Endothelial cell (in vitro differentiated cells): ENCODE measurements around the gene JAK1. TPM values are rescaled to one million over a fixed set of nuclear protein-coding genes. Genes with fewer than 3 reads are reported as not detected.

Experiments used
- DNase-seq: peaks from one replicate; pipeline ENCODE4 v3.0.0; 2021; ENCODE audit warnings: low spot score
- H3K27ac Mint-ChIP-seq: one replicate; pipeline ENCODE4 v1.8.0; 2021; ENCODE audit warnings: mixed read lengths, inconsistent platforms; ENCODE audit not compliant: unreplicated experiment
- H3K27me3 Mint-ChIP-seq: one replicate; pipeline ENCODE4 v1.8.0; 2021; ENCODE audit warnings: mild to moderate bottlenecking, moderate library complexity, mixed read lengths, inconsistent platforms; ENCODE audit not compliant: unreplicated experiment
- H3K36me3 Mint-ChIP-seq: one replicate; pipeline ENCODE4 v1.8.0; 2021; ENCODE audit warnings: mild to moderate bottlenecking, low read depth, mixed read lengths, inconsistent platforms; ENCODE audit not compliant: unreplicated experiment
- H3K4me1 Mint-ChIP-seq: one replicate; pipeline ENCODE4 v1.8.0; 2021; ENCODE audit warnings: mild to moderate bottlenecking, mixed read lengths, inconsistent platforms; ENCODE audit not compliant: unreplicated experiment
- H3K4me3 Mint-ChIP-seq: one replicate; pipeline ENCODE4 v1.8.0; 2021; ENCODE audit warnings: mild to moderate bottlenecking, mixed read lengths, inconsistent platforms; ENCODE audit not compliant: unreplicated experiment
- H3K9me3 Mint-ChIP-seq: one replicate; pipeline ENCODE4 v1.8.0; 2021; ENCODE audit warnings: mixed read lengths, inconsistent platforms; ENCODE audit not compliant: unreplicated experiment
- total RNA-seq: library from RNA; stranded (reverse); fragmentation: NEBNext Ultra II Directional; extraction: Animal tissue kit (Norgen Biotek cat#: 25700); gene quantifications from one replicate; pipeline ENCODE4 v1.2.1, GENCODE V29; 2021; ENCODE audit not compliant: unreplicated experiment
- TF ChIP-seq, protein P1 (sequence below): fragments of 200-600 bp; sonication (generic); IDR thresholded peaks from one replicate; pipeline ENCODE4 v1.5.0; 2021; ENCODE audit warnings: antibody characterized with exemption; ENCODE audit not compliant: unreplicated experiment

JAK1 gene
- total RNA-seq, 1 donor from 2014 or later, result 202 TPM

DNA sequence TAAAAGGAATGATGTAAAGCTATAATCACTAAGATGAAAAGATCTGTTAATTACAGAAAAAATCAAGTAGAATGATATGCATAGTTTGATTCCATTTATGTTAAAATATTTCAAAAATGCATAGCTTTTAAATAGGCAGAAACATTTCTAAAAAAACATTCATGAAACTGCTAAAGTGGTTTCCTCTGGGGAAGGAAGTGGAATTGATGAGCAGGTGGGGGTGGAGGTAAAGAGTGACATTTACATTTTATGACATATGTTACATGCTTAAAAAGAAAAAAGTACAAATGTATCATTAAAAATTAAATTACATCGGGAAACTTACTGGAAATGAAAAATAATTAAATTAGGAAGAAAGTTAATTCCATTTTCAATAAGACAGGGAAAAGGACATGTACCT, 42.8 kb upstream of the JAK1 start:
- DNase-seq, result no peak
- H3K9me3 Mint-ChIP-seq, result no peaks in the 10 kb centered on the region
- no peaks in the 10 kb centered on the region for H3K36me3 Mint-ChIP-seq
- peaks cover 1% of the 10 kb centered on the region for H3K27me3 Mint-ChIP-seq
- H3K4me1 Mint-ChIP-seq, result peaks cover 12% of the 10 kb centered on the region
- TF ChIP-seq, protein P1, sequence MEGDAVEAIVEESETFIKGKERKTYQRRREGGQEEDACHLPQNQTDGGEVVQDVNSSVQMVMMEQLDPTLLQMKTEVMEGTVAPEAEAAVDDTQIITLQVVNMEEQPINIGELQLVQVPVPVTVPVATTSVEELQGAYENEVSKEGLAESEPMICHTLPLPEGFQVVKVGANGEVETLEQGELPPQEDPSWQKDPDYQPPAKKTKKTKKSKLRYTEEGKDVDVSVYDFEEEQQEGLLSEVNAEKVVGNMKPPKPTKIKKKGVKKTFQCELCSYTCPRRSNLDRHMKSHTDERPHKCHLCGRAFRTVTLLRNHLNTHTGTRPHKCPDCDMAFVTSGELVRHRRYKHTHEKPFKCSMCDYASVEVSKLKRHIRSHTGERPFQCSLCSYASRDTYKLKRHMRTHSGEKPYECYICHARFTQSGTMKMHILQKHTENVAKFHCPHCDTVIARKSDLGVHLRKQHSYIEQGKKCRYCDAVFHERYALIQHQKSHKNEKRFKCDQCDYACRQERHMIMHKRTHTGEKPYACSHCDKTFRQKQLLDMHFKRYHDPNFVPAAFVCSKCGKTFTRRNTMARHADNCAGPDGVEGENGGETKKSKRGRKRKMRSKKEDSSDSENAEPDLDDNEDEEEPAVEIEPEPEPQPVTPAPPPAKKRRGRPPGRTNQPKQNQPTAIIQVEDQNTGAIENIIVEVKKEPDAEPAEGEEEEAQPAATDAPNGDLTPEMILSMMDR, result no peak
- no peak overlapping the region for H3K27ac Mint-ChIP-seq
- H3K4me3 Mint-ChIP-seq, result no peak overlapping the region

DNA sequence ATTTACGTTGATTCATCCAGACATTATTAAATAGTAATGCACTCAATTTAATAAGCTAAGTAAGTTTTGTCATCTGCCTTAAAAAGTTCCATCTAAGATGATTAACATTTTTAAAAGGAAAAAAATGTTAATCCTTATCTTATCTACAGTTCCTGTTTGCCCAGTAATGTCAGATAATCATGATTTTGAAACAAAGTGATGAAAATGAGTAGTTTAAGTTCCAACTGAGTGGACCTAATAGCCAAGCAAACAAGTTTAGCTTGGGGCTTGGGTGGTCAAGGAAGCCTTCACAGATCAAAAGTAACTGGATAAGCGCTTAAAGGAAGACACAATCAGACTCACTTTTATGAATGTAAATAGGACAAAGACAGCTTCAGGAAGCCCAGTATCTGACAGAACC, 40.5 kb upstream of the JAK1 start:
- DNase-seq, result no peak
- TF ChIP-seq, protein P1, result no peak
- no peaks in the 10 kb centered on the region for H3K9me3 Mint-ChIP-seq
- no peak overlapping the region for H3K4me3 Mint-ChIP-seq
- H3K36me3 Mint-ChIP-seq, result no peaks in the 10 kb centered on the region
- H3K27me3 Mint-ChIP-seq, result peaks cover 8% of the 10 kb centered on the region
- peaks cover 12% of the 10 kb centered on the region for H3K4me1 Mint-ChIP-seq
- no peak overlapping the region for H3K27ac Mint-ChIP-seq

DNA sequence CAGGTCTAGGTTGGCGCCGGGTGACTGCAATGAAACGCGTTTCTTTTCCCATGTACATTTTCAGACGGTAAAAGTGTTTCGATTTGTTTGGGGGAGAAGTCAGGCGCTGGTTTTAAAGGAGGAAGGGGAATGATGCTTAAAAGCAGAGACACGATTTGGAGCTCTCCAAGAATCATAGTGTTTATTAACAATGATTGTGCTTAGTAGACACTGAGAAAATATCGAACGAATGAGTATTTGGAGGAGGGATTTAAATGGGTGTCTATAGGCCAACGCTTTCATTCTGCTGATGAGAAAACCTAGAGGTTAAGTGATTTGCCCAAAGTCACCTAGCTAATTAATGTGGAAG, 36.9 kb upstream of the JAK1 start:
- Mint-ChIP-seq H3K4me1 (peaks cover 8% of the 10 kb centered on the region), H3K9me3 (no peaks in the 10 kb centered on the region), H3K36me3 (peaks cover 8% of the 10 kb centered on the region), H3K27me3 (peaks cover 7% of the 10 kb centered on the region), H3K27ac (no peak overlapping the region), H3K4me3 (peak overlapping the region; percentile 82)
- DNase-seq, result no peak
- TF ChIP-seq, protein P1, result no peak

DNA sequence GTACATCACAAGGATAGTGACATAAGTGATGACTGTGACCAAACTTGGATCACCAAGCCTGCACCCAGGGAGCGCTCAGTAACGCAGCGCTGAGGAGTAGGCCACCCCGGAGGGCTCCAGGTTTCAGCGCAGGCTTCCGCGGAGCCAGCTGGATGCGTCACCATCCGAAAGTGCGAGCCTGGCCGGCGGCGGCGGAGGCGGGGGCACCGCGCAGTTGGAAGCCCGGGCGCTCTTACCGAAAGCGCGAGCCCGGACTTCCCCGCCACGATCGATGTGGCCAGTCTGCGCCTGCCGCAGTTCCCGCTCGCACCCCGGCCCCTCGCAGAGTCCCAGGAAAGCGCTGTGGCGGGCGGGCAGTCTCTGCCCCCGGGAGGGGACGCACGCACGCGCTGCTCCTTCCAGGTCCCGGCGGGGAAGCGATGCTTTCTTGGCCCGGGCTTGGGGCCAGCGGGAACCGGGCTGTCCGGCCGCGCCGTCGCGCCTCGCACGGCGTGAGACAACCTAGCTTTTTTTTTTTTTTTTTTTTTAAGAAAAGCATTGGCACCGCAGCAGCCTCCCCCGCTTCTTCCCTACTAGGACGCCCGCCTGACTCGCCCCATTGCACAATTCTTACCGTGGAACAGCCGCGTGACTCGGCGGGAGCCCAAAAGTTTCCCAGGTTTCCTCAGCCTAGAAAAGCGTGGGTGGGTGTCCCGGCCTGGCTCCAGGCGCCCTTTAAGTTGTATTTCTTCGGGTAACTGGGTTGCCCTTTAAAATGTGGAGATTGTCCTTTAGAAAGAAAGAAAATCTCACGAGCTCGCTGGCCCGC, 36.4 kb upstream of the JAK1 start:
- Mint-ChIP-seq H3K27ac (no peak overlapping the region), H3K9me3 (no peaks in the 10 kb centered on the region), H3K4me1 (peaks cover 8% of the 10 kb centered on the region), H3K4me3 (peak overlapping the region; percentile 82), H3K36me3 (peaks cover 11% of the 10 kb centered on the region), H3K27me3 (peaks cover 7% of the 10 kb centered on the region)
- TF ChIP-seq, protein P1, result no peak
- peak; percentile 63 for DNase-seq

DNA sequence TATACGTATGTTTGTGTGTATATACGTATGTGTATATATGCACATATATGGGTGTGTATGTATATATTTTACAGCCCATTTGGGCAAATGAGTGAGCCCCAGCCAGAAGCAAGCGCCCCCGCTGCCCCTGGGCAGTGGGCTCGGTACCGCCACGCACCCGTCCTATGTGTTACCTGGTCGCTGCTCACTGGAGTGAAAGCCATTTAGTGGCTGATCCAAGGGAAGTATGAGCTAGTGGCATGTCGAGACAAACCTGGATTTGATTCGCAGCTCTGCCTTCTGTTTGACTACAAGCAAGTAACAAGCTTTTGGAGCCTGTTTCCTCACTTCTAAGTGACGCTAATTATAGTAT, 35.8 kb upstream of the JAK1 start:
- peaks cover 8% of the 10 kb centered on the region for H3K4me1 Mint-ChIP-seq
- H3K27me3 Mint-ChIP-seq, result peaks cover 7% of the 10 kb centered on the region
- peaks cover 15% of the 10 kb centered on the region for H3K36me3 Mint-ChIP-seq
- H3K4me3 Mint-ChIP-seq, result peak overlapping the region; percentile 59
- no peaks in the 10 kb centered on the region for H3K9me3 Mint-ChIP-seq
- H3K27ac Mint-ChIP-seq, result no peak overlapping the region
- no peak for DNase-seq
- TF ChIP-seq, protein P1, result no peak
